ENCODE measurements around the gene HRK.

- TF ChIP-seq EP300 (IDR thresholded peaks at IDR 0.05), result no peak
- no peak for TF ChIP-seq CTCF (IDR thresholded peaks at IDR 0.05)
Observed at GRCh38 chr12:116838365-116838764, 42.9 kb downstream of the HRK start.
